Fibroblast of mammary gland (primary cell): ENCODE data around the gene DNMBP.
"Not testable (repeated sequence)": the region's sequence is repeated elsewhere in the genome, so short reads cannot be mapped to it uniquely, and the experiment has no call there.

ENCODE experiments used
- DNase-seq: peaks from one replicate; pipeline ENCODE4 v3.0.0-alpha.2; 2010; ENCODE audit warnings: low read depth
- H3K4me3 ChIP-seq: 2 replicates; pipeline ENCODE4 v1.5.1; 2011; ENCODE audit warnings: low read depth, mild to moderate bottlenecking, low read length, moderate library complexity; ENCODE audit not compliant: control insufficient read depth
- CTCF ChIP-seq: conservative IDR thresholded peaks from 2 replicates; pipeline ENCODE4 v1.5.1; 2011; ENCODE audit warnings: low read depth, low read length, inconsistent platforms; ENCODE audit not compliant: control insufficient read depth, insufficient read depth

The DNMBP gene

GRCh38 chr10:100020142-100020885, 10.6 kb upstream of the DNMBP start:
- TF ChIP-seq CTCF = no peak
- DNase-seq = no peak
- H3K4me3 ChIP-seq = no peak overlapping the region

GRCh38 chr10:100019787-100020141, 10.0 kb upstream of the DNMBP start:
- no peak for DNase-seq
- TF ChIP-seq CTCF = no peak
- H3K4me3 ChIP-seq = no peak overlapping the region

GRCh38 chr10:100014071-100014762, 4.5 kb upstream of the DNMBP start:
- H3K4me3 ChIP-seq = no peak overlapping the region
- TF ChIP-seq CTCF = no peak
- DNase-seq = no peak

GRCh38 chr10:100013621-100014020, 3.9 kb upstream of the DNMBP start:
- no peak for TF ChIP-seq CTCF
- no peak for DNase-seq
- H3K4me3 ChIP-seq = no peak overlapping the region

- not testable (repeated sequence) for DNase-seq
Observed at GRCh38 chr10:100011906-100012305, 2.2 kb upstream of the DNMBP start.

GRCh38 chr10:100009283-100009792, 409 bp downstream of the DNMBP start:
- peak; percentile 34 for TF ChIP-seq CTCF
- DNase-seq = peak; percentile 40
- H3K4me3 ChIP-seq = peak overlapping the region; percentile 90

More at GRCh38 chr10:100011906-100012305, 2.2 kb upstream of the DNMBP start:
- H3K4me3 ChIP-seq = not testable (repeated sequence)

GRCh38 chr10:100008708-100009282, 952 bp downstream of the DNMBP start:
- peak overlapping the region; percentile 90 for H3K4me3 ChIP-seq
- TF ChIP-seq CTCF = no peak
- DNase-seq = peak; percentile 50
